Testis (tissue), 2 donors: ENCODE measurements around the gene ABCF2.

ENCODE experiments used
- POLR2A ChIP-seq: fragments of 450-650 bp; IDR thresholded peaks from one replicate; pipeline ENCODE4 v1.6.1; 2017; ENCODE audit warnings: antibody characterized with exemption, mild to moderate bottlenecking, moderate library complexity
- TF ChIP-seq, protein P1 (sequence below), 3 experiments: fragments of 450-650 bp in 2 of 3; fragments of 200-600 bp in 1 of 3; sonication (generic) in 1 of 3; IDR thresholded peaks; one replicate each; pipeline ENCODE4 v1.5.1; 2016 to 2019; ENCODE audit warnings: antibody characterized with exemption in 3 of 3, mild to moderate bottlenecking in 2 of 3, moderate library complexity in 1 of 3

DNA sequence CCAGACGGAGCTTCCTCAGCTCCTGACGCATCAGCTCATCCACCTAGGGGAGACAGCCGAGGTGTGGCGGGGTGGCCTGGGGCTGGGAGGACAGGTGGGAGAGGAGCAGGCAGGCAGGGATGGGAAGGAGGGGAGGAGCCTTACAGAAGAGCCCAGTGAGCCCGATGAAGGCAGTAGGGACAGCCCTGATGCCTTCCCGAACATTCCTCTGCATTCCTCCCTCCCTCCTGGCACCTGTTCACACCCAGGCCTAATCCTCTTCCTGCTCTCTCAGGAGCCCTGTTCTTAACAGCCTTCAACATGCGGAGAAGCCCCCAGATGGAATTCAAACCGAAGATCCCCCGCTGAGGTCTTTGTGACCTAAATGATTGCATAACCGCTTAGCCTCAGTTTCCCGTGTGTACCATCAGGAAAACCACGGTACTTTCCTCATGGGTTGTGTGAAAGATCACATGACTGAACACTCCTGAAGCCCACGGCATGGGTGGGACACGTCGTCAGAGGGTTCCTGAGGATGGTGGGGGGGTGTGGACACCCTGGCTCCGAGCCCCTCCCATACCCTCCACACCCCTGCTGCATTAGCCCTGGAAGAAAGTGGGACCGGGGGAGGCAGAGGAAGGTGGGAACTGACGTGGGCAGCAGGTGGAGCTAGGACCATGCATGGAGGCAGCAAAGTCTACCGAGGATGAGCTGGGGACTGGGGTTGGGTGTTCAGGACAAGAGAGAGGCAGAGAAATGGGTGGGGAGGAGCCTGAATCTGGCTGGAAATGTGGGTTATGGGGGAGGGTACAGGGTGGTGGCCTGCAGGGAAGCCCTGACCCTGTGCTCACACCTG is 31.2 kb downstream of the ABCF2 start:
- TF ChIP-seq, protein P1, sequence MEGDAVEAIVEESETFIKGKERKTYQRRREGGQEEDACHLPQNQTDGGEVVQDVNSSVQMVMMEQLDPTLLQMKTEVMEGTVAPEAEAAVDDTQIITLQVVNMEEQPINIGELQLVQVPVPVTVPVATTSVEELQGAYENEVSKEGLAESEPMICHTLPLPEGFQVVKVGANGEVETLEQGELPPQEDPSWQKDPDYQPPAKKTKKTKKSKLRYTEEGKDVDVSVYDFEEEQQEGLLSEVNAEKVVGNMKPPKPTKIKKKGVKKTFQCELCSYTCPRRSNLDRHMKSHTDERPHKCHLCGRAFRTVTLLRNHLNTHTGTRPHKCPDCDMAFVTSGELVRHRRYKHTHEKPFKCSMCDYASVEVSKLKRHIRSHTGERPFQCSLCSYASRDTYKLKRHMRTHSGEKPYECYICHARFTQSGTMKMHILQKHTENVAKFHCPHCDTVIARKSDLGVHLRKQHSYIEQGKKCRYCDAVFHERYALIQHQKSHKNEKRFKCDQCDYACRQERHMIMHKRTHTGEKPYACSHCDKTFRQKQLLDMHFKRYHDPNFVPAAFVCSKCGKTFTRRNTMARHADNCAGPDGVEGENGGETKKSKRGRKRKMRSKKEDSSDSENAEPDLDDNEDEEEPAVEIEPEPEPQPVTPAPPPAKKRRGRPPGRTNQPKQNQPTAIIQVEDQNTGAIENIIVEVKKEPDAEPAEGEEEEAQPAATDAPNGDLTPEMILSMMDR (IDR thresholded peaks at IDR 0.05): no peak
- TF ChIP-seq POLR2A: no peak
